Caco-2 (cell line): Measurements from ENCODE around the gene ARV1. TPM values are rescaled to one million over a fixed set of nuclear protein-coding genes. Genes with fewer than 3 reads are reported as not detected.

ENCODE experiments used
- BruUV-seq: library from RNA; stranded (reverse); fragments of 400-500 nt; replicated peaks from 2 replicates; lab custom pipeline; 2021; lab: Mats Ljungman, UMichigan
- CTCF ChIA-PET: fragments of 300-600 bp; sonication (Branson Sonifier 250); formaldehyde crosslinking; loops from one replicate; lab custom pipeline; 2022; ENCODE audit warnings: antibody characterized with exemption; lab: Charles Lee
- POLR2A ChIA-PET: fragments of 300-600 bp; sonication (Branson Sonifier 250); formaldehyde crosslinking; loops from one replicate; lab custom pipeline; 2022; ENCODE audit warnings: antibody characterized with exemption; lab: Charles Lee
- DNase-seq, 2 experiments: peaks; one replicate each; pipeline versions ENCODE4 v3.0.0 to v3.0.0-alpha.2; 2020 to 2022
- H3K27me3 ChIP-seq: replicated peaks from 2 replicates; pipeline ENCODE4 v1.6.0; 2011; ENCODE audit warnings: low read length; ENCODE audit not compliant: control insufficient read depth, insufficient read depth
- H3K36me3 ChIP-seq: 2 replicates; pipeline ENCODE4 v1.5.1; 2011; ENCODE audit warnings: low read length; ENCODE audit not compliant: control insufficient read depth, insufficient read depth
- H3K4me1 ChIP-seq: fragments of 250-450 bp; sonication (Bioruptor Pico); 2 replicates; pipeline ENCODE4 v1.5.1; 2020; ENCODE audit warnings: mild to moderate bottlenecking
- H3K4me3 ChIP-seq: 2 replicates; pipeline ENCODE4 v1.5.1; 2011; ENCODE audit warnings: low read depth, mild to moderate bottlenecking, control low read depth, low read length
- H3K9me3 ChIP-seq: fragments of 250-450 bp; sonication (Bioruptor Pico); 2 replicates; pipeline ENCODE4 v1.5.1; 2020; ENCODE audit warnings: mild to moderate bottlenecking, moderate library complexity
- H3K27ac Mint-ChIP-seq: one replicate; pipeline ENCODE4 v1.8.0; 2022; ENCODE audit warnings: mixed read lengths; ENCODE audit not compliant: unreplicated experiment
- H3K27me3 Mint-ChIP-seq: one replicate; pipeline ENCODE4 v1.8.0; 2022; ENCODE audit warnings: mixed read lengths; ENCODE audit not compliant: insufficient read depth, unreplicated experiment
- H3K36me3 Mint-ChIP-seq: one replicate; pipeline ENCODE4 v1.8.0; 2022; ENCODE audit warnings: mild to moderate bottlenecking, mixed read lengths; ENCODE audit not compliant: insufficient read depth, unreplicated experiment
- H3K4me1 Mint-ChIP-seq: one replicate; pipeline ENCODE4 v1.8.0; 2022; ENCODE audit warnings: low read depth, mixed read lengths; ENCODE audit not compliant: unreplicated experiment
- H3K4me3 Mint-ChIP-seq: one replicate; pipeline ENCODE4 v1.8.0; 2022; ENCODE audit warnings: mild to moderate bottlenecking, moderate library complexity, mixed read lengths; ENCODE audit not compliant: unreplicated experiment
- H3K9me3 Mint-ChIP-seq: one replicate; pipeline ENCODE4 v1.8.0; 2022; ENCODE audit warnings: mixed read lengths; ENCODE audit not compliant: unreplicated experiment
- intact Hi-C: fragments of 100-400 bp; cut with micrococcal nuclease; formaldehyde crosslinking; loops from one replicate; pipeline ENCODE4 v1.10.0; 2022; ENCODE audit not compliant: unreplicated experiment
- total RNA-seq: library from RNA; stranded (reverse); gene quantifications from 2 replicates; pipeline ENCODE4 v1.2.3, GENCODE V29; 2022
- TF ChIP-seq, protein P1 (sequence below), 2 experiments: fragments of 200-600 bp in 1 of 2; IDR thresholded peaks; 1 replicate in 1 of 2; 2 replicates in 1 of 2; pipeline versions ENCODE4 v1.5.1 to v1.8.0; 2011 to 2022; ENCODE audit warnings: antibody characterized with exemption in 1 of 2, control low read depth in 1 of 2, inconsistent platforms in 1 of 2, low read depth in 1 of 2, low read length in 1 of 2, mild to moderate bottlenecking in 1 of 2, moderate library complexity in 1 of 2; ENCODE audit not compliant: insufficient read depth in 1 of 2, severe bottlenecking in 1 of 2, unreplicated experiment in 1 of 2

The ARV1 gene
- total RNA-seq, 1 experiment from 2014 or later, result 9.8 TPM

DNA sequence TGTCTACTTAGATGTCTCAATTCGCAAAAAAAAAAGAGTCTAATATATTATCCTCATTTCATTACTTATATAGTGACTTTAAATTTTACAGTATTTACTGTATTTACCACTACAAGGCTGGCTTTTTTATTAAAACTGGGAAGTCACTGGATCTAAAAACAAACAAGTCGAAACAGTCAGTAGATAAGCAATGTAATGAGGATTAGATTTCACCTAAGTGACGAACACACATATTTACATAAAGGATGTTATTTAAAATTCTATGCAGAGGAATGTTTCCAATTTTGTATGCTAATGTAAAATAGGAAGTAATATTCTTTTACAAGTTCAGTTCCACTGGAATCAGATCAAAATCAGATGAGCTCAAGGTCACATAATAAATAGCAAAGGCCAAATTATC lies 28.5 kb upstream of the ARV1 start:
- H3K9me3 Mint-ChIP-seq, result no peaks in the 10 kb centered on the region
- H3K9me3 ChIP-seq, result no peaks in the 10 kb centered on the region
- H3K4me3 ChIP-seq, result no peak overlapping the region
- no peak overlapping the region for H3K4me3 Mint-ChIP-seq
- ChIA-PET CTCF (no interaction called here), POLR2A (no interaction called here)
- intact Hi-C loops, result no loop called here
- H3K4me1 Mint-ChIP-seq, result peaks cover 22% of the 10 kb centered on the region
- no peak overlapping the region for H3K27ac Mint-ChIP-seq
- H3K4me1 ChIP-seq, result peaks cover 29% of the 10 kb centered on the region
- no peak for DNase-seq
- peaks cover 2% of the 10 kb centered on the region; the same call in 1 of the 2 replicates for H3K36me3 ChIP-seq
- TF ChIP-seq, protein P1, sequence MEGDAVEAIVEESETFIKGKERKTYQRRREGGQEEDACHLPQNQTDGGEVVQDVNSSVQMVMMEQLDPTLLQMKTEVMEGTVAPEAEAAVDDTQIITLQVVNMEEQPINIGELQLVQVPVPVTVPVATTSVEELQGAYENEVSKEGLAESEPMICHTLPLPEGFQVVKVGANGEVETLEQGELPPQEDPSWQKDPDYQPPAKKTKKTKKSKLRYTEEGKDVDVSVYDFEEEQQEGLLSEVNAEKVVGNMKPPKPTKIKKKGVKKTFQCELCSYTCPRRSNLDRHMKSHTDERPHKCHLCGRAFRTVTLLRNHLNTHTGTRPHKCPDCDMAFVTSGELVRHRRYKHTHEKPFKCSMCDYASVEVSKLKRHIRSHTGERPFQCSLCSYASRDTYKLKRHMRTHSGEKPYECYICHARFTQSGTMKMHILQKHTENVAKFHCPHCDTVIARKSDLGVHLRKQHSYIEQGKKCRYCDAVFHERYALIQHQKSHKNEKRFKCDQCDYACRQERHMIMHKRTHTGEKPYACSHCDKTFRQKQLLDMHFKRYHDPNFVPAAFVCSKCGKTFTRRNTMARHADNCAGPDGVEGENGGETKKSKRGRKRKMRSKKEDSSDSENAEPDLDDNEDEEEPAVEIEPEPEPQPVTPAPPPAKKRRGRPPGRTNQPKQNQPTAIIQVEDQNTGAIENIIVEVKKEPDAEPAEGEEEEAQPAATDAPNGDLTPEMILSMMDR (IDR thresholded peaks at IDR 0.05; ENCODE audit: insufficient read depth in 1 of 2, low read depth in 1 of 2, low read length in 1 of 2, severe bottlenecking in 1 of 2, unreplicated experiment in 1 of 2), result no peak
- H3K27me3 ChIP-seq, result no peaks in the 10 kb centered on the region
- peaks cover 42% of the 10 kb centered on the region for H3K36me3 Mint-ChIP-seq
- H3K27me3 Mint-ChIP-seq, result no peaks in the 10 kb centered on the region
- BruUV-seq, result no TSS peak

DNA sequence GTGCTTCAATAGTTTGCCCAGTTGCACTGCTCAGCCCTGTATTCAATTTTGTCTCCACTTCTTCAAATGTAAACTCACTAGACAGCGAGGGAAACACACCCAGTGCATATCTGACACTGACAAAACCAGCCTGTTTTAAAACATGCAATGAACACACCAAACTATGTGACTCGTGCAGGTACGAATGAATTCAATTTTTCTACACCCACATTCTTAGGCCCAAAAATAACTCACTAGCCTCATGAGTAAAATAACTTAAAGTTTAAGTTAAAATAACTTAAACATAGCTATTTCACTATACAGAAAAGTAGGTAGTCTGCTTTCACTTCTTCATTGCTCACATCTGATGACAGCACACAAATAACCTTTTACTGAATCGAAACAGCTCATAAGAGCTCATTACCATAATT lies 21.3 kb upstream of the ARV1 start:
- Histone ChIP-seq H3K9me3 (no peaks in the 10 kb centered on the region), H3K27me3 (no peaks in the 10 kb centered on the region), H3K36me3 (peaks cover 2% of the 10 kb centered on the region), H3K4me3 (no peak overlapping the region), H3K4me1 (peaks cover 12% of the 10 kb centered on the region)
- Mint-ChIP-seq H3K4me3 (no peak overlapping the region), H3K27ac (no peak overlapping the region), H3K9me3 (no peaks in the 10 kb centered on the region), H3K36me3 (peaks cover 22% of the 10 kb centered on the region), H3K4me1 (peaks cover 15% of the 10 kb centered on the region), H3K27me3 (no peaks in the 10 kb centered on the region)
- DNase-seq, result no peak
- ChIA-PET CTCF (no interaction called here), POLR2A (no interaction called here)
- intact Hi-C loops, result no loop called here
- TSS peak; percentile 10 for BruUV-seq
- TF ChIP-seq, protein P1 (IDR thresholded peaks at IDR 0.05; ENCODE audit: insufficient read depth in 1 of 2, low read depth in 1 of 2, low read length in 1 of 2, severe bottlenecking in 1 of 2, unreplicated experiment in 1 of 2), result no peak

DNA sequence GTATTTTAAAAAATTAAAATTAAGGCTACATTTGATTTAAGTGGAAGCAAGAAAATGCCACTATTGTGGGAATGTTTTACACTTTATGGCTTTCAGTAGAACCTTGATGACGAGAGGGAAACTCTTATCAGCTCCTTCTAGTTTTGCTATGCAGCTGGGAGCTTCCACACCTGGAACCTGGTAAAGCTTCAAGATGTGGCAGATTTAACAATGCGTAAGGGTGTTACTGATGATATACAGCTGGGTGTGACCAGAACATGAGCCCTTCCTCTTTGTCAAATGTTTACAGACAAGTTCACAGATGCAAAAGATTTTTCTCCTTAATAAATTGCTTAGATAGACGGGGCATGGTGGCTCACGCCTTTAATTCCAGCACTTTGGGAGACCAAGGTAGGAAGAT lies 20.5 kb upstream of the ARV1 start:
- CTCF ChIA-PET, result no interaction called here
- Histone ChIP-seq H3K4me1 (peaks cover 12% of the 10 kb centered on the region), H3K9me3 (no peaks in the 10 kb centered on the region), H3K4me3 (no peak overlapping the region), H3K27me3 (no peaks in the 10 kb centered on the region), H3K36me3 (peaks cover 2% of the 10 kb centered on the region)
- Mint-ChIP-seq H3K4me3 (no peak overlapping the region), H3K36me3 (peaks cover 22% of the 10 kb centered on the region), H3K4me1 (peaks cover 15% of the 10 kb centered on the region), H3K27ac (no peak overlapping the region), H3K27me3 (no peaks in the 10 kb centered on the region), H3K9me3 (no peaks in the 10 kb centered on the region)
- intact Hi-C loops, result no loop called here
- no TSS peak for BruUV-seq
- no peak for DNase-seq
- POLR2A ChIA-PET, result no interaction called here
- TF ChIP-seq, protein P1 (IDR thresholded peaks at IDR 0.05; ENCODE audit: insufficient read depth in 1 of 2, low read depth in 1 of 2, low read length in 1 of 2, severe bottlenecking in 1 of 2, unreplicated experiment in 1 of 2), result no peak
